HEK293 (cell line): ENCODE measurements around the gene EPHA4.

Source experiments
- CTCF ChIA-PET: fragments of 350-600 bp; formaldehyde crosslinking; extraction: SDS; loops from one replicate; lab custom pipeline; 2021; ENCODE audit warnings: antibody characterized with exemption; lab: Yijun Ruan, JAX
- POLR2A ChIA-PET: fragments of 300-600 bp; formaldehyde crosslinking; extraction: SDS; loops from one replicate; lab custom pipeline; 2020; ENCODE audit warnings: antibody characterized with exemption, inconsistent platforms; lab: Yijun Ruan, JAX
- H3K27ac ChIP-seq: fragments of 200-500 bp; sonication (Bioruptor generic); 2 replicates; pipeline ENCODE4 v1.5.1; 2014; ENCODE audit warnings: low read depth, low read length, control low read depth, inconsistent platforms; ENCODE audit errors: extremely low read depth
- H3K36me3 ChIP-seq, 2 experiments: fragments of 200-500 bp in 1 of 2; sonication (Bioruptor generic) in 1 of 2; 1 replicate in 1 of 2; 2 replicates in 1 of 2; pipeline ENCODE4 v1.5.1; 2014 to 2017; ENCODE audit warnings: inconsistent platforms in 2 of 2, low read length in 2 of 2; ENCODE audit not compliant: control insufficient read depth in 2 of 2, insufficient read depth in 1 of 2
- H3K4me1 ChIP-seq: fragments of 200-500 bp; sonication (Bioruptor generic); 2 replicates; pipeline ENCODE4 v1.5.1; 2014; ENCODE audit warnings: mild to moderate bottlenecking, low read length, inconsistent platforms; ENCODE audit not compliant: control insufficient read depth, insufficient read depth
- H3K4me3 ChIP-seq: 2 replicates; pipeline ENCODE4 v1.5.1; 2011; ENCODE audit warnings: low read depth, mild to moderate bottlenecking, control low read depth, low read length, moderate library complexity
- H3K9me3 ChIP-seq: fragments of 200-500 bp; sonication (Bioruptor generic); 2 replicates; pipeline ENCODE4 v1.5.1; 2014; ENCODE audit warnings: low read depth, low read length, inconsistent platforms; ENCODE audit not compliant: control insufficient read depth, insufficient read depth
- FEZF1 ChIP-seq: fragments of 450-650 bp; formaldehyde crosslinking; IDR thresholded peaks from 2 replicates; pipeline ENCODE4 v1.5.1; 2016; ENCODE audit warnings: missing biosample characterization, missing genetic modification characterization
- GLI4 ChIP-seq: fragments of 450-650 bp; formaldehyde crosslinking; IDR thresholded peaks from 2 replicates; pipeline ENCODE4 v1.5.1; 2016; ENCODE audit warnings: missing biosample characterization, missing genetic modification characterization
- RBAK ChIP-seq: fragments of 450-650 bp; formaldehyde crosslinking; IDR thresholded peaks from 2 replicates; pipeline ENCODE4 v1.5.1; 2016; ENCODE audit warnings: missing biosample characterization, missing genetic modification characterization
- SCRT1 ChIP-seq: fragments of 450-650 bp; formaldehyde crosslinking; IDR thresholded peaks from 2 replicates; pipeline ENCODE4 v1.5.1; 2016; ENCODE audit warnings: missing biosample characterization, missing genetic modification characterization, borderline replicate concordance
- SCRT2 ChIP-seq: fragments of 450-650 bp; formaldehyde crosslinking; IDR thresholded peaks from 2 replicates; pipeline ENCODE4 v1.5.1; 2016; ENCODE audit warnings: missing biosample characterization, missing genetic modification characterization
- TRIM28 ChIP-seq: IDR thresholded peaks from 2 replicates; pipeline ENCODE4 v1.6.1; 2011; ENCODE audit warnings: low read length, control low read depth, borderline replicate concordance
- ZNF174 ChIP-seq: fragments of 450-650 bp; formaldehyde crosslinking; IDR thresholded peaks from 2 replicates; pipeline ENCODE4 v1.5.0; 2017; ENCODE audit warnings: missing biosample characterization, mild to moderate bottlenecking, missing genetic modification characterization
- ZNF214 ChIP-seq: fragments of 450-650 bp; formaldehyde crosslinking; IDR thresholded peaks from 2 replicates; pipeline ENCODE4 v1.5.1; 2017; ENCODE audit warnings: missing biosample characterization, mild to moderate bottlenecking, missing genetic modification characterization, borderline replicate concordance
- ZNF341 ChIP-seq: fragments of 450-650 bp; formaldehyde crosslinking; IDR thresholded peaks from 2 replicates; pipeline ENCODE4; 2016; ENCODE audit warnings: low read depth, missing biosample characterization, missing genetic modification characterization
- ZNF366 ChIP-seq: fragments of 450-650 bp; formaldehyde crosslinking; conservative IDR thresholded peaks from 2 replicates; pipeline ENCODE4 v1.5.1; 2016; ENCODE audit warnings: missing biosample characterization, missing genetic modification characterization
- ZNF391 ChIP-seq: fragments of 450-650 bp; formaldehyde crosslinking; IDR thresholded peaks from 2 replicates; pipeline ENCODE4 v1.5.1; 2016; ENCODE audit warnings: low read depth, missing biosample characterization, missing genetic modification characterization, borderline replicate concordance
- ZNF48 ChIP-seq: fragments of 450-650 bp; formaldehyde crosslinking; IDR thresholded peaks from 2 replicates; pipeline ENCODE4 v1.5.1; 2016; ENCODE audit warnings: missing biosample characterization, missing genetic modification characterization
- ZNF585B ChIP-seq: fragments of 450-650 bp; formaldehyde crosslinking; IDR thresholded peaks from 2 replicates; pipeline ENCODE4 v1.5.1; 2016; ENCODE audit warnings: missing biosample characterization, missing genetic modification characterization
- ZNF792 ChIP-seq: fragments of 450-650 bp; formaldehyde crosslinking; IDR thresholded peaks from 2 replicates; pipeline ENCODE4 v1.5.1; 2016; ENCODE audit warnings: missing biosample characterization, missing genetic modification characterization
- ZNF837 ChIP-seq: fragments of 450-650 bp; formaldehyde crosslinking; IDR thresholded peaks from 2 replicates; pipeline ENCODE4 v1.5.1; 2016; ENCODE audit warnings: missing biosample characterization, missing genetic modification characterization
- ZSCAN23 ChIP-seq: fragments of 450-650 bp; formaldehyde crosslinking; IDR thresholded peaks from 2 replicates; pipeline ENCODE4 v1.5.1; 2016; ENCODE audit warnings: missing biosample characterization, missing genetic modification characterization
- TF ChIP-seq, protein P1 (sequence below): fragments of 450-650 bp; formaldehyde crosslinking; IDR thresholded peaks from 2 replicates; pipeline ENCODE4 v1.5.1; 2017; ENCODE audit warnings: missing biosample characterization, mild to moderate bottlenecking, missing genetic modification characterization, moderate library complexity
- TF ChIP-seq, protein P2 (sequence below): fragments of 450-650 bp; formaldehyde crosslinking; IDR thresholded peaks from 2 replicates; pipeline ENCODE4 v1.5.1; 2016; ENCODE audit warnings: missing biosample characterization, missing genetic modification characterization
- TF ChIP-seq, protein P3 (sequence below): fragments of 450-650 bp; formaldehyde crosslinking; IDR thresholded peaks from 2 replicates; pipeline ENCODE4 v1.5.1; 2016; ENCODE audit warnings: missing biosample characterization, missing genetic modification characterization, borderline replicate concordance

The EPHA4 gene

DNA sequence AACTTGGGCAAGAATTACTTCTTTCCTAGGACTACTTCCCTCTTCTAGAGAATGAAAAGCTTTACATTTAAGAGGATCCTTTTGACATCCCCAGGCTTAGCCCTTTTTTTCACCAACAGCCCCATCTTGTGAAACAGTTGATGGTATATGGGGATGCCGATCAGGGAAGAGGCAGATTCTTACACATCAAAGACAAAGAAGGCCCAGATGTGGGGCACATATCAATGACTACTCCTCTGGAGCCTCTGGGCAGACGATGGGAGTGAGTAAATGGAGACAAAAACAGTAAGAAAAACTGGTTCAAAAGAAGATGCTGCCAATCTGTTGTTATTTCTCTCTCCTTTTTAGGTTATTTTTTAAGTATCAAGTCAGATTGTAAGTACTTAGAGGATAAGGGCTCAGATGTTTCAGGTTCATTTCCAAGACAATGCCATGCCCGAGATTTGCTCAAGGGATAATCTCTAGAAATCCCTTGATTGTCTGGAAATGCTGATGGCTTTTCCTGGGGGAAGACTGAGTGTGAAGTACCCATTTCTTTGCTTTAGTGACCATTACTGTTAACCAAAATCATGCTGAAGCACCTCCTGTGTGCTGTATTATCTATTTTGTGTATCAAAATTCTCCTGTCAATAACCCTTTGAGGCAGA is 117.5 kb downstream of the EPHA4 start:
- no peak overlapping the region for H3K4me3 ChIP-seq
- H3K4me1 ChIP-seq = no peaks in the 10 kb centered on the region
- H3K9me3 ChIP-seq = no peaks in the 10 kb centered on the region
- peaks cover 7 to 29% of the 10 kb centered on the region in 2 experiments; a peak in 2 of 3 replicates for H3K36me3 ChIP-seq
- H3K27ac ChIP-seq = no peak overlapping the region
- CTCF ChIA-PET = interaction anchor here (0.7 kb wide), 1 partner anchor 109 kb away, joined by 4 read pairs; no protein-coding TSS in a partner anchor
- POLR2A ChIA-PET = no interaction called here
- TF ChIP-seq ZNF792 (tag by site-specific recombination) = no peak
- no peak for TF ChIP-seq FEZF1 (tag by site-specific recombination)
- TF ChIP-seq, protein P1, sequence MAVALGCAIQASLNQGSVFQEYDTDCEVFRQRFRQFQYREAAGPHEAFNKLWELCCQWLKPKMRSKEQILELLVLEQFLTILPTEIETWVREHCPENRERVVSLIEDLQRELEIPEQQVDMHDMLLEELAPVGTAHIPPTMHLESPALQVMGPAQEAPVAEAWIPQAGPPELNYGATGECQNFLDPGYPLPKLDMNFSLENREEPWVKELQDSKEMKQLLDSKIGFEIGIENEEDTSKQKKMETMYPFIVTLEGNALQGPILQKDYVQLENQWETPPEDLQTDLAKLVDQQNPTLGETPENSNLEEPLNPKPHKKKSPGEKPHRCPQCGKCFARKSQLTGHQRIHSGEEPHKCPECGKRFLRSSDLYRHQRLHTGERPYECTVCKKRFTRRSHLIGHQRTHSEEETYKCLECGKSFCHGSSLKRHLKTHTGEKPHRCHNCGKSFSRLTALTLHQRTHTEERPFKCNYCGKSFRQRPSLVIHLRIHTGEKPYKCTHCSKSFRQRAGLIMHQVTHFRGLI (tag by site-specific recombination) = no peak
- TF ChIP-seq ZSCAN23 = no peak
- no peak for TF ChIP-seq ZNF366 (tag by site-specific recombination)
- TF ChIP-seq ZNF48 = no peak
- no peak for TF ChIP-seq ZNF341 (tag by site-specific recombination)

DNA sequence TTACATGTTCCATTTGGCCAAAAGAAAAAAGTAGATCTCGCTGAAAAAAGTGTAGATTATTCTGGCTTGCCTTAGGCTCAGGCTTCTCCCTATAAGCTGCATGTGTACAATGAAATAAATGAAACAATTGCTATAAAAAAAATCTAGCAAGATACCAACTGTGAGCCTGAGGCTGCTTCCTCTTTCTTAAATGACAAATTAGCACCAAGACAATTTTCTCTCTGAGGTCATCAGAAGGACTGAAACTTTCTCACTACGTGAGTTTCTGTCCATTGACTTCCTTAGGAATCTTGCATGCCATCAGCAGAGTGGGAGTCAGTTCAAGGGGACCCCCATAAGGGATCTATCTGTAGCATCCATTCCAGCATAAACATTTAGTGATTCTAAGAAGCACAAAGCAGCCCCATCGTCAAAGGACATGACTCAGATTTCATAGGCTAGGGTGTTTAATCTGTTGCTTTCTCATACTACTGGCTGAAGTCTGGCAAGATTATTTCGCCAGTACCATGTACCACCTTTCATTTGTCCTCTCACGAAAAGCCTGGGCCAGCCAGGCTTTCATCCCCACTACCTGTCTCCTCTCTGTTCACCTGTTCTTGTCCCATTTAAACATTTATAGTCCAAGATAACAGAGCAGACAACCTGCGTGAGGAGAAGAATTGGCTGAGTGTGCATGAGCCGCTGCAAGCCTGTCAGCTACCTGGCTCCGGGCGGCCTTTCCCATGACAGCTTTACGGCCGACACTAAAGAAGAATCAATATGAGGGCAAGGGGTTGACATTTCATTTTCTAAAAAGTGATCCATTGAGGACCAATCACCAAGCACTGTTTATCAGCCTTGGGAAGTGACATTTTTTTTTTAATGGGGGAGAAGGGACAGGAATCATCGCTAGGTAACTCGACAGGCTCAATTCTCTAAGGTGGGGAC is 120.0 kb downstream of the EPHA4 start:
- peaks cover 10% of the 10 kb centered on the region for H3K4me1 ChIP-seq
- TF ChIP-seq ZNF585B (tag by site-specific recombination) = no peak
- TF ChIP-seq ZNF837 (tag by site-specific recombination) = no peak
- TF ChIP-seq RBAK (tag by site-specific recombination) = no peak
- peak; percentile 67 for TF ChIP-seq TRIM28
- TF ChIP-seq, protein P2, sequence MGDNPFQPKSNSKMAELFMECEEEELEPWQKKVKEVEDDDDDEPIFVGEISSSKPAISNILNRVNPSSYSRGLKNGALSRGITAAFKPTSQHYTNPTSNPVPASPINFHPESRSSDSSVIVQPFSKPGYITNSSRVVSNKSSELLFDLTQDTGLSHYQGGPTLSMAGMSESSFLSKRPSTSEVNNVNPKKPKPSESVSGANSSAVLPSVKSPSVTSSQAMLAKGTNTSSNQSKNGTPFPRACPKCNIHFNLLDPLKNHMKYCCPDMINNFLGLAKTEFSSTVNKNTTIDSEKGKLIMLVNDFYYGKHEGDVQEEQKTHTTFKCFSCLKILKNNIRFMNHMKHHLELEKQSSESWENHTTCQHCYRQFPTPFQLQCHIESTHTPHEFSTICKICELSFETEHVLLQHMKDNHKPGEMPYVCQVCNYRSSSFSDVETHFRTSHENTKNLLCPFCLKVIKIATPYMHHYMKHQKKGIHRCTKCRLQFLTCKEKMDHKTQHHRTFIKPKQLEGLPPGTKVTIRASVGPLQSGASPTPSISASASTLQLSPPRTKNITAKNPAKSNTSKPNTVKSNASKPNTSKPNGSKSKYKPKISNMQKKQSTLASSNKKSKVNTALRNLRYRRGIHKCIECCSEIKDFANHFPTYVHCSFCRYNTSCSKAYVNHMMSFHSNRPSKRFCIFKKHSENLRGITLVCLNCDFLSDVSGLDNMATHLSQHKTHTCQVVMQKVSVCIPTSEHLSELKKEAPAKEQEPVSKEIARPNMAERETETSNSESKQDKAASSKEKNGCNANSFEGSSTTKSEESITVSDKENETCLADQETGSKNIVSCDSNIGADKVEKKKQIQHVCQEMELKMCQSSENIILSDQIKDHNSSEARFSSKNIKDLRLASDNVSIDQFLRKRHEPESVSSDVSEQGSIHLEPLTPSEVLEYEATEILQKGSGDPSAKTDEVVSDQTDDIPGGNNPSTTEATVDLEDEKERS (tag by site-specific recombination) = no peak
- TF ChIP-seq SCRT1 = 0 out of 2 replicates have a peak, but pooled peaks have one; percentile 27
- TF ChIP-seq ZNF174 (tag by site-specific recombination) = no peak
- TF ChIP-seq ZNF214 = no peak
- TF ChIP-seq SCRT2 (tag by site-specific recombination) = peak; percentile 77
- TF ChIP-seq, all 188 proteins: peak for 3
- ChIA-PET CTCF (no interaction called here), POLR2A (no interaction called here)
- H3K36me3 ChIP-seq = peaks cover 7 to 29% of the 10 kb centered on the region in 2 experiments; a peak in 2 of 3 replicates
- H3K9me3 ChIP-seq = no peaks in the 10 kb centered on the region
- H3K27ac ChIP-seq = no peak overlapping the region
- H3K4me3 ChIP-seq = no peak overlapping the region

DNA sequence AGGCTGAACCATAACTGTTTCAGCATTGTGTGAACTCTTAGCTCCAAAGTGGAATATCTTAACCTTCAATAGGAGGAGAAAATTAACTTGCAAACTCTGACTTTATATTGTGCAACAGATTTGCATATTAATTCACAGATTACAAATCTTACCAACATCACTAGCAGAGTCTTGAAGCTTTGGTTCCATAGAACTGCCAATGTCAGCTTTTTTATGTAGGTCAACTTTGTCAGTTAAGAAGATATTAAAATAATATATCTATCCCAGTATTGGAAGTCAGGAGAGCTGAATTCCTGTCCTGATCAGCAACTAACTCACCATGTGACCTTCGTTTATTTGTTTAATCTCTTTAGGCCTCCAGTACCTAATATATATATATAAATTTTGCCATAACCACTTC is 121.8 kb downstream of the EPHA4 start:
- Histone ChIP-seq H3K4me3 (no peak overlapping the region), H3K4me1 (peaks cover 10% of the 10 kb centered on the region), H3K36me3 (peaks cover 7 to 19% of the 10 kb centered on the region in 2 experiments; a peak in 2 of 3 replicates), H3K9me3 (no peaks in the 10 kb centered on the region), H3K27ac (no peak overlapping the region)
- no peak for TF ChIP-seq GLI4
- TF ChIP-seq ZNF391 = no peak
- TF ChIP-seq, protein P3, sequence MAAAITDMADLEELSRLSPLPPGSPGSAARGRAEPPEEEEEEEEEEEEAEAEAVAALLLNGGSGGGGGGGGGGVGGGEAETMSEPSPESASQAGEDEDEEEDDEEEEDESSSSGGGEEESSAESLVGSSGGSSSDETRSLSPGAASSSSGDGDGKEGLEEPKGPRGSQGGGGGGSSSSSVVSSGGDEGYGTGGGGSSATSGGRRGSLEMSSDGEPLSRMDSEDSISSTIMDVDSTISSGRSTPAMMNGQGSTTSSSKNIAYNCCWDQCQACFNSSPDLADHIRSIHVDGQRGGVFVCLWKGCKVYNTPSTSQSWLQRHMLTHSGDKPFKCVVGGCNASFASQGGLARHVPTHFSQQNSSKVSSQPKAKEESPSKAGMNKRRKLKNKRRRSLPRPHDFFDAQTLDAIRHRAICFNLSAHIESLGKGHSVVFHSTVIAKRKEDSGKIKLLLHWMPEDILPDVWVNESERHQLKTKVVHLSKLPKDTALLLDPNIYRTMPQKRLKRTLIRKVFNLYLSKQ = no peak
- ChIA-PET CTCF (interaction anchor here (0.6 kb wide), 1 partner anchor 252 kb away, joined by 3 read pairs; no protein-coding TSS in a partner anchor), POLR2A (no interaction called here)
